CD1c-positive myeloid dendritic cell (primary cell): ENCODE data around the gene SCYGR8.
"Not testable (repeated sequence)": the region's sequence is repeated elsewhere in the genome, so short reads cannot be mapped to it uniquely, and the experiment has no call there.

Source experiments
- DNase-seq: peaks from one replicate; pipeline ENCODE4 v3.0.0-alpha.2; 2016; ENCODE audit errors: extremely low spot score

Gene SCYGR8, protein sequence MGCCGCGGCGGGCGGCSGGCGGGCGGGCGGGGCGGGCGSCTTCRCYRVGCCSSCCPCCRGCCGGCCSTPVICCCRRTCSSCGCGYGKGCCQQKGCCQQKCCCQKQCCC

DNA sequence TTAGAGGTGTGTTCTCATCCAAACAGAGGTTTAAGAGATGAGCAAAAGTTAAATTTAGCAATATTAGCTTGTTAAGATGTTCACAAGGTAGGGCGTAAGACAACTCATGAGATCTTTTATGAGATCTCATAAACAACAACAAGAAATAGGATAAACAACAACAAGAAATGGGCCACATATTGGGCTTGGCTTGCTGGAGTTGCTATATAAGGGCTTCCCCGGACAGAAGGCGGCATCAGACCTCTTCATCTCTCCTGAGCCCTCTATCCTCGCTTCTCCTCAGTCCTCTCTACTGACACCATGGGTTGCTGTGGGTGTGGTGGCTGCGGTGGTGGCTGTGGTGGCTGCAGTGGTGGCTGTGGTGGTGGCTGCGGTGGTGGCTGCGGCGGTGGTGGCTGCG lies at the start of gene SCYGR8:
Gene SCYGR8, plus strand, starts transcription at position 301 of the 400 bp plus-strand sequence. Its CDS starts 0 bp downstream, at position 301.
- DNase-seq = no peak

DNA sequence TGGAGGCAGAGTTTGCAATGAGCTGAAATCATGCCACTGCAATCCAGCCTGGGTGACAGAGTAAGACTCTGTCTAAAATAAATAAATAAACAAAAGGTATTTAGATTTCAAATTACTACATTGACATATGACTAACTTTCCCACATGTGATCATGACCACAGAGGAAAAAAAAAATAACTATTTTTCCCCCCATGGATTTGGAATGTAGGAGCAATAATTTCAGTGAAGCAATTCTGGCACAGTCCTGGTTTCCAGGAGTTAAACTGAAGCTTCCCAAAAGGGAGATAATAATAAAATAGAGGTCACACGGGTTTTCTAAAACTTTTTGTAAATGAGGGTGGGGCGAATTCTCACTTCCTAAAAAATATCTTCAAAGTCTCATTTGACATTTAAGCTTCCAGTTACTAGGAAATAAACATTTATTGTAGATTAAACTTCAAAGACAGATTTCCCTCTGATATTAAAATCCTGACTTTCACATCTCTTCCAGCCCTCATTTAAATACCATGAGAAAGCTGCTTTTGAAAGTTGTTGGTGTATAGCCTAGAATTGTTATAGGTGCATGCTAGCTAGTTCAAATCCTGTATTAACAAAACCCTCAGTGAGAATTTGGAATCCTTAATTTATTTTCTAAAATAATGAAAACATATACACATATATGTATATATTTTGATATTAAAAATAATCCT lies 48.6 kb upstream of the SCYGR8 start:
- no peak for DNase-seq

DNA sequence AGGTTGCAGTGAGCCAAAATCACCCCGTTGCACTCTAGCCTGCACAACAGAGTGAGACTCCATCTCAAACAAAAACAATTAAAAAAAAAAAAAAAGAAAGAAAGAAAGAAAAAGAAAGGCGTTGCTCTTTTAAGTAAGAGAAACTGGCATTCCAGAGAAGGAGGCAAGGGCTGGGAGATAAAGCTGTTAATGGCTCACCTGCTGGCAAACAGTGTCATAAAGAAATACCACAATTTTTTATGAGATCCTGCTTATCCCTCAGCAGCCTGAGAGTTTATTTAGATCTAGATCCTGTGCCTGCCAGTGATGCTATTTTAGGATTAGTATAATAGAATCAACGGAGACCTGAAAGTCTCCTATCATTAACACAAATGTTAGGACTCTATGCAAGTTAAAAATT lies 44.1 kb upstream of the SCYGR8 start:
- DNase-seq = no peak

DNA sequence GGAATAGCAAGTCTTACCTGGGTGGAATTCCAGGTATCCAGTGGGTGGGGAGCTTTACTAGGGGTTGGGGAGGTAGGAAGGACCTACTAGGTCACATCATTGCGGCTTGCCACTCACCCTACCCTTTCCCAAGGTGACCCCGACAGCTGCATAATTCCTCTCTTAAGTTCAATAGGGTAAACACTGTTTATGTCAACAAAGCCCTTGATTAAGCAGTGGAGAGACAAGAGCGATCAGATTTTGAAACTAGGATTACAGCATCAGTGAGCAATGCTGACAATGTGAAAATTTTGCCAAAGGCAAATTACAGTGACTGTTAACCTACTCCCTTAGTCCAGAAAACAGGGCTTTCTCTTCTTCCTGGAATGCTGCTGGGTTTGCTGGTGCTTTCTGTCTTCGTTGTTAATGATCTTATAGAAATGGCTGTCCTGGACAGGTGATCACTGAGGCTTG lies 42.4 kb upstream of the SCYGR8 start:
- no peak for DNase-seq

- DNase-seq = no peak
These were observed 41.7 kb upstream of the SCYGR8 start for GRCh38 chr2:227703961-227704360.

DNA sequence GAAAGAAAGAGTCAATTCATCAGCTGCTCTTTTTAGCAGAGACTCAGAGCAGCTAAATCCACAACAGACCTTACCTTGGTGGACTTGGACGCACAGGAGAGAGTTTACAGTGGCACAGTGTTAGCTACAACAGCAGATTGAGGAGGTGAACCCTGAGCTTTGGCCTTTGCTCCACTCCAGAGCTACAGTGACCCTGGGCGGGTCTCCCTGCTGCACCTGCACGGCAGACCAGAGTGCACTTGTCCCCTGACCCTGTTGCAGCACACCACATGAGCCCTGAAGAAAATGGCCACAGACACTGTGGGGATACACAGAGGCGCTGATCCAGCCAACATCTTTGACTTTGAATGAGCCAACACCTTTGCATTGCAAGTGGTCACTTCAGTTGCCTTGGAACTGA lies 38.8 kb upstream of the SCYGR8 start:
- DNase-seq = no peak

GRCh38 chr2:227707390-227707789 lies 38.3 kb upstream of the SCYGR8 start:
- DNase-seq = no peak

- DNase-seq = no peak
These were observed 34.7 kb upstream of the SCYGR8 start for GRCh38 chr2:227710986-227711385.

- DNase-seq = no peak
These were observed 32.4 kb upstream of the SCYGR8 start for GRCh38 chr2:227713291-227713690.

GRCh38 chr2:227716501-227716900 lies 29.2 kb upstream of the SCYGR8 start:
- no peak for DNase-seq

DNA sequence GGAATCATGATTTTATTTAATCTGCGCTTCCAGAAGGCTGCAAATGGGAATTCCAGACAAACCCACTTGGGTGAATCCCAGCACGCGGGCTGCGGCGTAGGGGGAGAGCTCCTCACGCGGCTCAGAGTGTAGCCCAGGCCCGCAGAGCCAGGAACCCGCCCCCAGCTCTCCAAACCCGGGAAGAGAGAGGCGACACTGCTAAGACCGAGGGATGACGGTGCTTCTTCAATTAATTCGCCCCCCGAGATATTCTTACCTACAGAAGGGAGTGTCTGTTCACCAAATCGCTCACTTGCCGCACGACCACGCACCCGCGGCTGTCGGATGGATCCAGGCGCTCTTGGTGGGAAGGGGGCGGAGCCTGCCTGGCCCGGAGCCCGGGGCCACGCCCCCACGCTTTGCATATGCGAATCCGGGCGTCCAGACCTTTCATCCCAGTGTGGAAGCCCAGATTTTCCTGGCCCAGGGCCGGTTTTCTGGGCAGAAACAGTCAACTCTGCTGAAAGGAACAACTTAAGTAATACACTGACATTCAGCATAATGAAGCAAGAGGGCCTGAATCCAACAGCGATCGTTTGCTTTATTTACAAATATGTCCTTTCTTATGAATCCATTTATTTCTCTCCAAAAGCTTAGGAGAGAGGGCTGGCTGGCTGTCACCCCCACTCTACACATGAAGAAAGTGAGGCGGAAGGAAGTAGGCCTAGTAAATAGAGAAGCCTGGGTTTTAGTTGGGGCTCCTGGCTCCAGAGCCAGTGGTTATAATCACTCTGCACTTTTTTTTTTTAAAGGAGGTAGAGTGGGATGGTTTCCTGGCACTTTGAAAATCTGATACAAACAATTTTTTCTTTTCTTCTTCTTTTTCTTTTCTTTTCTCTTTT lies 27.8 kb upstream of the SCYGR8 start, which contains the start of gene SLC19A3:
Gene SLC19A3, minus strand, starts transcription at position 342 of the 881 bp plus-strand sequence. CDS start 15,710 bp downstream, outside the sequence.
- DNase-seq = no peak

DNA sequence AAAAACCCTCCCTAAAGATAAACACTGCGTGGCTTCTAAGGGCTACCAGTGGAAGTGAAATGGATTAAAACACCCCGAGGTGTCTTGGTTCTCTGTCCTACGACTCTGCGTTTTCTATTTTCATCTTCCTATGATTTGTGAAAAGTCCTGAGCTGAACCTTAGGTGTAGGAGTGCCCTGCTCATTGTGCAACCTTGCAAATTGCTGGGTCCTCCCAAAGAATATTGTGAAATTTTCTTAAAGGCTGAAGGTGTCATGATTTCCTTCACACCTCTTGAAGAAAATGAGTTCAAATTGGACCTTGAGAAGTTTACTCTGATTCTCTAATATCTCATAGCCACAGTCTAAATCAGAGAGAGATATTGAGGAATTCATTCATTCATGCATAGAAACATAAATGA lies 26.1 kb upstream of the SCYGR8 start:
- DNase-seq = no peak

DNA sequence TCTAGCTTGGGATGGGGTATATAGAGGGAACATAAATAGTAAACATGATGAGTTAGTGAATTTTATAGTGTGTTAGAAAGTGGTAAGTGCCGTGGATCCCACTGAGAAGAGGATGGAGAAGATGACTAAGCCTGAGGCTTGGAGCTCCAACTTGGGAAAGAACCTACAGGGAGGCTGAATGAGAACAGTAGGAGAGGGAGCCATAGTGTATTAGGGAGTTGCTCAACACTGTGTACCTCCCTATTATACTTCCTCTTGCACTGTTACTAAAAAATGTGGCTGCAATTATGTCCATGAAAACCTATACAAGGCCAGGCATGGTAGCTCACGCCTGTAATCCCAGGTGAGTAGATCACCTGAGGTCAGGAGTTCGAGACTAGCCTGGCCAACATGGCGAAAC lies 25.0 kb upstream of the SCYGR8 start:
- no peak for DNase-seq

GRCh38 chr2:227722821-227723220 lies 22.9 kb upstream of the SCYGR8 start:
- not testable (repeated sequence) for DNase-seq

GRCh38 chr2:227724394-227725039 lies 21.2 kb upstream of the SCYGR8 start, which contains the start of gene SCYGR6:
Gene SCYGR6 (minus strand): TSS chr2:227724757. CDS start chr2:227724757, 0 bp downstream.
- no peak for DNase-seq

DNA sequence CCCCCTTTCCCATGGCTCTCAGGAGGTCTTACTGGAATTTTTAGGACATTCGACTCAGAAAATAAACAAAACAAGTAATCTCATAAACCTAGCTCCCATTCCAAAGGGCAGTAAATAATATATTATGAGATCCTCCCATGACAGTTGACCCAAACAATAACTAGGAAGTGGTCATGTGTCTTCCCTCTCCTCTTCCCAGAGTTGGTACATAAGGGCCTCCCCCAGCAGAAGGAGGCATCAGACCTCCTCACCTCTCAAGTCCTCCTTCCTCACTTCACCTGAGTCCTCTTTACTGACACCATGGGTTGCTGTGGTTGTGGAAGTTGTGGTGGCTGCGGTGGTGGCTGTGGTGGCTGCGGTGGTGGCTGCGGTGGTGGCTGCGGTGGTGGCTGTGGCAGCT lies 17.7 kb upstream of the SCYGR8 start, which contains the start of gene SCYGR7:
Gene SCYGR7, plus strand, starts transcription at position 301 of the 400 bp plus-strand sequence. Its CDS starts 0 bp downstream, at position 301.
- DNase-seq = no peak

DNA sequence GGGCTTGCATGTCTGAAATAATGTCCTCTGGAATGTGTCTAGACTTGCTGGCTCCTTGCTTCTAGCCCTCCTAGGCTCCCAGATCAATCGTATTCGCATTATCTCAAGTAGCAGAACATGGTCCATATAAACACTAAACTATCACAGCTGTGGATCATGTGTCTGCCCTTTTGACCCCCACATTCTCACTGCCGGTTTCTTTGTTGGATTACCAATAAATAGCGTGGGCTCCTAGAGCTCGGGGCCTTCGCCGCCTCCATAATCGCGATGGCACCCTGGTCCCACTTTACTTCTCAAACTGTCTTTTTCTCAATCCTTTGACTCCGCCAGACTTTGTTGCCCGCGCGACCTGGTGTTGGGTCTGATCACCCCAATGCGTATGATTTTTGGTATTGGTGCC lies 6.3 kb upstream of the SCYGR8 start:
- no peak for DNase-seq

- not testable (repeated sequence) for DNase-seq
These were observed 5.0 kb upstream of the SCYGR8 start for GRCh38 chr2:227740705-227741104.

GRCh38 chr2:227748079-227748478 lies 2.4 kb downstream of the SCYGR8 start:
- no peak for DNase-seq

GRCh38 chr2:227756261-227756660 lies 10.6 kb downstream of the SCYGR8 start:
- DNase-seq = not testable (repeated sequence)

- DNase-seq = no peak
These were observed 13.9 kb downstream of the SCYGR8 start for GRCh38 chr2:227759411-227760118.
